GM13977 (cell line): ENCODE measurements around the gene CNTN1.

Experiments used
- DNase-seq: peaks from one replicate; pipeline ENCODE4 v3.0.0; 2012; ENCODE audit warnings: low spot score
- in situ Hi-C: fragments of 300-500 bp; cut with MboI; formaldehyde crosslinking; loops from one replicate; pipeline ENCODE4 v1.12.0; 2022; ENCODE audit warnings: low sequenced_read_pairs, low pct_unique_long_range_greater_than_20kb, mixed read lengths, inconsistent platforms; ENCODE audit not compliant: unreplicated experiment
- TF ChIP-seq, protein P1 (sequence below): IDR thresholded peaks from 2 replicates; pipeline ENCODE4 v1.5.1; 2012; ENCODE audit warnings: mild to moderate bottlenecking, control low read depth; ENCODE audit not compliant: insufficient read depth; ENCODE audit errors: extremely low read depth, missing control alignments

CNTN1 gene

DNA sequence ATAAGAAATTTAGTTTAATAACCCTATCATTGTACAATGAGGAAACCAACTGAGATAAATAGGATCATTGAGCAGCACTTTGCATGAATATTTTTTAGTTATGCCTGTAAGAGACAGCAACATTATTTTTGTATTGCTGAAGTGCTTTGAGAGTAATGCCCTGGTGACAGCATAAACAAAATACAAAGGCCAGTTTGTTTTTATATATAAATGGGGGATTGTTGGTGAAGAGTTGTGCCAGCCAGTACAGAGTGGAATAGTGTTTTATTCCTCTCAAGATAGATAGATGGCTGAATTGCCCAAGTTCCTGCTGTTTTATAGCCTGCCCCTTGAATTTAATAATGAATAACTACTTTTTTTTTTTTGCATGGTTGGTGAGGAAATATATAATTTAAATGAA, 101.8 kb downstream of the CNTN1 start:
- in situ Hi-C loops = no loop called here
- no peak for DNase-seq
- TF ChIP-seq, protein P1, sequence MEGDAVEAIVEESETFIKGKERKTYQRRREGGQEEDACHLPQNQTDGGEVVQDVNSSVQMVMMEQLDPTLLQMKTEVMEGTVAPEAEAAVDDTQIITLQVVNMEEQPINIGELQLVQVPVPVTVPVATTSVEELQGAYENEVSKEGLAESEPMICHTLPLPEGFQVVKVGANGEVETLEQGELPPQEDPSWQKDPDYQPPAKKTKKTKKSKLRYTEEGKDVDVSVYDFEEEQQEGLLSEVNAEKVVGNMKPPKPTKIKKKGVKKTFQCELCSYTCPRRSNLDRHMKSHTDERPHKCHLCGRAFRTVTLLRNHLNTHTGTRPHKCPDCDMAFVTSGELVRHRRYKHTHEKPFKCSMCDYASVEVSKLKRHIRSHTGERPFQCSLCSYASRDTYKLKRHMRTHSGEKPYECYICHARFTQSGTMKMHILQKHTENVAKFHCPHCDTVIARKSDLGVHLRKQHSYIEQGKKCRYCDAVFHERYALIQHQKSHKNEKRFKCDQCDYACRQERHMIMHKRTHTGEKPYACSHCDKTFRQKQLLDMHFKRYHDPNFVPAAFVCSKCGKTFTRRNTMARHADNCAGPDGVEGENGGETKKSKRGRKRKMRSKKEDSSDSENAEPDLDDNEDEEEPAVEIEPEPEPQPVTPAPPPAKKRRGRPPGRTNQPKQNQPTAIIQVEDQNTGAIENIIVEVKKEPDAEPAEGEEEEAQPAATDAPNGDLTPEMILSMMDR = no peak

DNA sequence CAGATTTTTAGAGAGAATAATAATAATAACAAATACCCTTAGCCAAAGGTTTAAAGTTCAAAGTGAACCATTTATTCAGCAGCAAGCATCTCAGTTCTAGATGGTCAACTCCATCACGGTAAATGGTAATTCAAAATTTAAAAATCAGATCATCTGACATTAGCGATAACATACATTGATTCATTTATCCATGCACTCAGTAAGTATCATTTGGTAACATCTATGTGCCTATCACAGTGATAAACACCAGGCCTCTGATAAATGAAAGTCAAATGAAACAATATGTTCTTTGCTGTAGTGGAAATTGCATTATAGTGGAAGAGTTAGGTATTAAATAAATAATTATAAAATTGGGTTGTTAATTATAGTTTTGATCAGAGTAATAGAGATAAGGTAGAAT, 108.8 kb downstream of the CNTN1 start:
- TF ChIP-seq, protein P1 = no peak
- in situ Hi-C loops = no loop called here
- no peak for DNase-seq

DNA sequence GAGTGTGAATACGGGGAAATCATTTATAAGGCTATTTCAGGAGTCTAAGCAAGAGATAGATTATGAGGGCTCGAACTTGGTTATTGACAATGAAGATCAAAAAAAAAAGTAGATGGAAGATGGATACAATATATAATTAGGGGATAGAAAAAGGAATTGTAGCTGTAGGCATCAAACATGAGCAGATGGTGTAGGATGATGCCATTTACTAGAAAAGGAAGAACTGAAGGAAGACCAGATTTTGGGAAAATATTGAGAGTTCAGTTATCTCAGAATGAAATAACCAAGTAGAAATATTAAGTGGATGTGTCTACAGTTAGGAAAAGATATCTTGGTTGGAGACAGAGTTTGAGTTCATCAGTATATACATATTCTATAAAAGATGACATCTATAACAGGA, 109.6 kb downstream of the CNTN1 start:
- TF ChIP-seq, protein P1 = no peak
- no peak for DNase-seq
- in situ Hi-C loops = no loop called here

DNA sequence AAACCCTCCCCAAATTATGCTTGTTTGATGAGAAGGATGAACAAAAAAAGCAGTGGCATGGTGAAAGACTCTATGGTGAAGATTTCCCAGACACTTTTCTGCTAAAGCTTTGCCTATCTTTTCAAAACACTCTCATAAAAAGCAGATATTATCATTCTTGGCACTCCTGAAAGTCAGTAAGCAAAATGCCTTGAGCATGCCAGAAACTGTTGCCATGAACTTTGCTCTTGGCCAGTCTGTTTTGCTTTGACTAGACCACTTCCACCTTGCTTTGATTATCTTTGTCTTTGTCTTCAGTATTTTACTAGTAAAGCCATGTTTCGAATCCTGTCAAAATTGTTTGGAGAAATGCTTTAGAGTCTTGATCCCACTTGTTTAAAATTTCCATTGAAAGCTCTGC, 110.4 kb downstream of the CNTN1 start:
- DNase-seq = no peak

DNA sequence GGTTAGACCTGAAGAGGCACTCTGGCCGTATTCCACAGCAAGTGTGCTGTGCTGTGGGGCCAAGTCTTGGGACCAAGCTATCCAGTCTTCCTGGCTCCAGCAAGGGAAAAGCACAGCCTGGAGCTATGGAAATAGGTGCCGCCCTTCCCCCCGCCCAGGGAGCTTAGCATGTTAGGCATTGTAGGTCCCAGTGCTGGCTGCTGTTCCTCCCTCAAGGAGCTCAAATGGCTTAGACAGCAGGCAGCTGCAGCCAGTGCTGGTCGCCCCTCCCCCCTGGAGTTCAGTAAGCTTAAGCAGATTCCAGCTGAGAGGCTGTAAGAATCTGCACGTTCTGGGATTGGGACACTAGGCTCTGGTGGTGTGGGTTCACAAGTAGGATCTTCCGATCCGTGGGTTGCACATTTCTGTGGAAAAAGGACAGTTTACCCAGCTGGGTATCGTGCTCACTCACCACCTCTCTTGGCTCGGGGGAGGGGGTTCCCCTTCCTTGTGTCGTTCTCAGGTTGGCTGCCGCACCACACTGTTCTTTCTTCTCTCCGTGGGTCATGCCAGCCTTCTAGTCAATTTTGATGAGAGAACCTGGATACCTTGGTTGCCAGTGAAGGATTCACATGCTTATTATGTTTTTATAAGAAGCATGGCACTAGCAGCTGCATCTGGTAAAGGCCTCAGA, 127.3 kb downstream of the CNTN1 start:
- in situ Hi-C loops = no loop called here
- DNase-seq = no peak
- TF ChIP-seq, protein P1 = no peak

More for the DNA sequence above, 110.4 kb downstream of the CNTN1 start:
- TF ChIP-seq, protein P1 = no peak
- in situ Hi-C loops = no loop called here

DNA sequence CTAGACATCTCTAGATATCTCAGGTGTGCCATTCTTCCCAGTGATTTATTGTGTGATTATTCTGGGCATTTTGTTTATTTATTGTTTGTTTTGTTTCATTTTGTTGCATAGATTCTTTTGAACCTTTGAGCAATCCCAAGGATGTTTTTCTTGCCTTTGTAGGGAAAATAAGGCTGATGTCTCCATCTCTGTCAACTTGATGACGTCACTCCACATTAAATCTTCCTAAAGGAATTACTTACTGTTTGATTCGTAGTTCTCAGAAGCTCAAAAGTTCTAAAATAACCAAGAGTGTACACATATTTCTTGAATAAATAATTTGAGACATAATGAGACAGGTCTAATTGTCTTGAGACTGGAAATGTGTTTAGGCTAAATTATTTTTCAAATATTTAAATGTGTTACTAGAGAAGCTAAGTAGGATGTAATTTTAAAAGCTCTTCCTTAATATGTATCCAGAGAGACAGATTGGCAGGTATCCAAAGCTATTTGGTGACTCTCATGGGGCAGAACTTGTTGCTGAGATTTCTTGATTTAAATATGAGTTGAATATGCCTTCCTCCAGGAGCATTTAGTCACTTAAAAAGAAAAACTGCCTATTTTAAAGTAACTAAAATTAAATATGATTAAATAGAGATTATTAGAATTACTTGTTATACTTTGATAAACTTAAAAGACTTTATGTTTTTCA, 128.7 kb downstream of the CNTN1 start:
- DNase-seq = no peak
- TF ChIP-seq, protein P1 = no peak
- in situ Hi-C loops = no loop called here
